Upper lobe of right lung (tissue), 1 donor: ENCODE results near the gene RPS6KL1. TPM values are rescaled to one million over a fixed set of nuclear protein-coding genes. Genes with fewer than 3 reads are reported as not detected.

Source experiments
- ATAC-seq: fragments of 200-7000 bp; cut with Tn5 transposase; one replicate; pipeline ENCODE4 v1.9.1; 2020; ENCODE audit warnings: mild to moderate bottlenecking, moderate library complexity
- DNase-seq: peaks from one replicate; pipeline ENCODE4 v3.0.0-alpha.2; 2020
- H3K27ac ChIP-seq: fragments of 200-600 bp; one replicate; pipeline ENCODE4 v1.8.0; 2022
- H3K27me3 ChIP-seq: fragments of 200-600 bp; one replicate; pipeline ENCODE4 v1.8.0; 2022; ENCODE audit warnings: mild to moderate bottlenecking
- H3K36me3 ChIP-seq: fragments of 200-600 bp; one replicate; pipeline ENCODE4 v1.8.0; 2022
- H3K4me1 ChIP-seq: fragments of 200-600 bp; one replicate; pipeline ENCODE4 v1.8.0; 2022
- H3K4me3 ChIP-seq: fragments of 200-600 bp; one replicate; pipeline ENCODE4 v1.8.0; 2022; ENCODE audit warnings: mild to moderate bottlenecking
- H3K9me3 ChIP-seq: fragments of 200-600 bp; one replicate; pipeline ENCODE4 v1.8.0; 2022
- intact Hi-C: fragments of 100-400 bp; cut with DNase I; formaldehyde crosslinking; loops from one replicate; pipeline ENCODE4 v1.11.0; 2022
- total RNA-seq: library from RNA; stranded (reverse); fragmentation: NEBNext Ultra II Directional; extraction: Animal tissue kit (Norgen Biotek cat#: 25700); gene quantifications from one replicate; pipeline ENCODE4 v1.2.1, GENCODE V29; 2021
- TF ChIP-seq, protein P1 (sequence below): fragments of 200-600 bp; IDR thresholded peaks from one replicate; pipeline ENCODE4 v1.8.0; 2022; ENCODE audit warnings: antibody characterized with exemption
- donor health status: DM: no; HTN: yes; CAD: no; lungs with severe emphysema.

The RPS6KL1 gene
- total RNA-seq, 1 donor from 2014 or later: 5.1 TPM

DNA sequence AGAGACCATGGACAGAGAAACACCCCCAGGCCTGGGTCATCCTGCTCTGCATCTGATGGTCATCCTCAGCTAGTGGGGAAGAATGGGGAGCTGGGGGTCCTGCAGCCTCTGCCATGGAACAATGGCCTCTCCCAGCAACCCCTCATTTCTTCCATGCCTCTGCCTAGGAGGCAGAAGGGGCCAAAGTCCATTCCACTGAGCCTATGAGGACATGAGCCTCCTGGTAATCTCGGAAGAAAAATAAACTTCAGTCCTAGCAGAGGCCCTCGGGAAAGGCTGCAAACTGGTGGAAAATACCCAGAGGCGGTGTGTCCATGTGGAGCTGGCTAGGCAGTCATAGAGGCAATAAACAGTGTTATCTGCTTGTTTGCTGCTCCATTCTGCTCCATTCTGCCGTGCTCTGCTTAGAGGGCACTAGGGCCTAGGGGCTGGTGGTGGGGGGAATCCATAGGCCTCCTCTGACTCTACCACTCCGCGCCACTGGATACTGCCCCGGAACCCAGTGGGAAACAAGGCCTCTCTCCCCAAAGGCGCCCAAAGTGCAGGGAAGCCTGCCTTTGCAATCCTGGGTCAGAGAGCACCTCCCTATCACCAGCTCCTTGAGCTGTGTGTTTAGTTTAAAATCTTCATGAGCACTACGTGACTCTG lies 27.9 kb upstream of the RPS6KL1 start:
- no peaks in the 10 kb centered on the region for H3K36me3 ChIP-seq
- no peak overlapping the region for H3K4me3 ChIP-seq
- intact Hi-C loops: no loop called here
- no peak for DNase-seq
- TF ChIP-seq, protein P1, sequence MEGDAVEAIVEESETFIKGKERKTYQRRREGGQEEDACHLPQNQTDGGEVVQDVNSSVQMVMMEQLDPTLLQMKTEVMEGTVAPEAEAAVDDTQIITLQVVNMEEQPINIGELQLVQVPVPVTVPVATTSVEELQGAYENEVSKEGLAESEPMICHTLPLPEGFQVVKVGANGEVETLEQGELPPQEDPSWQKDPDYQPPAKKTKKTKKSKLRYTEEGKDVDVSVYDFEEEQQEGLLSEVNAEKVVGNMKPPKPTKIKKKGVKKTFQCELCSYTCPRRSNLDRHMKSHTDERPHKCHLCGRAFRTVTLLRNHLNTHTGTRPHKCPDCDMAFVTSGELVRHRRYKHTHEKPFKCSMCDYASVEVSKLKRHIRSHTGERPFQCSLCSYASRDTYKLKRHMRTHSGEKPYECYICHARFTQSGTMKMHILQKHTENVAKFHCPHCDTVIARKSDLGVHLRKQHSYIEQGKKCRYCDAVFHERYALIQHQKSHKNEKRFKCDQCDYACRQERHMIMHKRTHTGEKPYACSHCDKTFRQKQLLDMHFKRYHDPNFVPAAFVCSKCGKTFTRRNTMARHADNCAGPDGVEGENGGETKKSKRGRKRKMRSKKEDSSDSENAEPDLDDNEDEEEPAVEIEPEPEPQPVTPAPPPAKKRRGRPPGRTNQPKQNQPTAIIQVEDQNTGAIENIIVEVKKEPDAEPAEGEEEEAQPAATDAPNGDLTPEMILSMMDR: no peak
- no peak overlapping the region for H3K27ac ChIP-seq
- H3K27me3 ChIP-seq: peaks cover 3% of the 10 kb centered on the region
- ATAC-seq: no peak
- H3K9me3 ChIP-seq: no peaks in the 10 kb centered on the region
- peaks cover 13% of the 10 kb centered on the region for H3K4me1 ChIP-seq

DNA sequence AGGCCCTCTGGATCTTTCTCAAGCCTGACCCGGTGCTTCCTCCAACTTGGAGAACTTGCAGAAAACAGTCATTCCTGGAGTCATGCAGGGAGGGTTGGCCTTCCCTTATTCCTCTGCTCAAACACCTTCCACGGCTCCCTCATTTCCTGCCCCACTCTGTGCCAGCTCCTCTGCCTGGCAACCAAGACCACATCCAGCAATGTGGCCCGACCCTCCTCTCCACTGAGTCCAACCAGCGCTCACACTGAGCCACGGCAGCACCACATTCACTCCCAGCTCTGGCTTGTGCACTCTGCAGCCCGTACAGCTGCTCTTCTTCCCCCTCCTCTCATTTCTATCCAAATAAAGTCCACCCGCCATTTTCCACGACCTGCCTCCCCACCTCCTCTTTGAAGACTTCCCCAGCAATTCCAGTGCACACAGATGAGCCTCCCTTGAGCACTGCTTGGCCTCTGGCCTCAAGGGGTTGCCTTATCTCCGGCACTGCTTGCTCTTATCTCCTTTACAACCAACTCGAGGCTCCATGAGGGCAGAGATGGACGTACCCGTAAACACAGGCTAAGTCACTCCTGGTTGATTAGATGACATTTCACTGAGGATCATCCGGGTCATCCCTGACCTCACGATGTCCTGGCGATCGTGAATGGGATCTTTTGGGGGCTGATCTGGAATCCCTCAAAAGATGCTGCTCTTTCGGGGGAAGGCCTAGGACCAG lies 27.0 kb upstream of the RPS6KL1 start:
- Histone ChIP-seq H3K4me3 (no peak overlapping the region), H3K27me3 (peaks cover 3% of the 10 kb centered on the region), H3K36me3 (no peaks in the 10 kb centered on the region), H3K27ac (no peak overlapping the region), H3K4me1 (peaks cover 9% of the 10 kb centered on the region), H3K9me3 (no peaks in the 10 kb centered on the region)
- DNase-seq (no peak), ATAC-seq (no peak)
- intact Hi-C loops: loop anchor here (10.0 kb wide), 1 partner anchor 135 kb away; no protein-coding TSS in a partner anchor
- TF ChIP-seq, protein P1: no peak

DNA sequence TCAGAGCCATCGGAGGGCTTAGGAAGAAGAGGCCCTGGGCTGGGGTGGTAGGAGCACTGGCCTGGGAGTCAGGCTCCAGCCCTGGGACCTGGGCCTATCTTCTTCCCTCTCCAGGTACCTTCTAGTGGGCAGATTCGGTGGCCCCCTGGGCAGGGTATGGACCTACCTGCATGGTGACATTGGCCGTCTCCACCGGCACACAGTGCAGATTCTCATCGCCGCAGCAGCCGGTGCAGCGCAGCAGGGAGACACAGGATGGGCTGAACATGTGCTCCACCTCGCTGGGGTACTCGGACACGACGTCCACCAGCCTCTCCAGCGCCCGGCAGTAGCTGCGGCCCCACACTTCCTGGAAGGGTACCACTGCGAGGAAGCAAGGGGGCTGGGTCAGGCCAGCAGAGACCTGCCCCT lies 26.1 kb upstream of the RPS6KL1 start:
- ATAC-seq: no peak
- Histone ChIP-seq H3K27ac (no peak overlapping the region), H3K4me3 (no peak overlapping the region), H3K4me1 (peaks cover 1% of the 10 kb centered on the region), H3K9me3 (no peaks in the 10 kb centered on the region), H3K36me3 (no peaks in the 10 kb centered on the region), H3K27me3 (peaks cover 3% of the 10 kb centered on the region)
- intact Hi-C loops: loop anchor here (10.0 kb wide), 1 partner anchor 136 kb away; no protein-coding TSS in a partner anchor
- TF ChIP-seq, protein P1: no peak
- DNase-seq: no peak

DNA sequence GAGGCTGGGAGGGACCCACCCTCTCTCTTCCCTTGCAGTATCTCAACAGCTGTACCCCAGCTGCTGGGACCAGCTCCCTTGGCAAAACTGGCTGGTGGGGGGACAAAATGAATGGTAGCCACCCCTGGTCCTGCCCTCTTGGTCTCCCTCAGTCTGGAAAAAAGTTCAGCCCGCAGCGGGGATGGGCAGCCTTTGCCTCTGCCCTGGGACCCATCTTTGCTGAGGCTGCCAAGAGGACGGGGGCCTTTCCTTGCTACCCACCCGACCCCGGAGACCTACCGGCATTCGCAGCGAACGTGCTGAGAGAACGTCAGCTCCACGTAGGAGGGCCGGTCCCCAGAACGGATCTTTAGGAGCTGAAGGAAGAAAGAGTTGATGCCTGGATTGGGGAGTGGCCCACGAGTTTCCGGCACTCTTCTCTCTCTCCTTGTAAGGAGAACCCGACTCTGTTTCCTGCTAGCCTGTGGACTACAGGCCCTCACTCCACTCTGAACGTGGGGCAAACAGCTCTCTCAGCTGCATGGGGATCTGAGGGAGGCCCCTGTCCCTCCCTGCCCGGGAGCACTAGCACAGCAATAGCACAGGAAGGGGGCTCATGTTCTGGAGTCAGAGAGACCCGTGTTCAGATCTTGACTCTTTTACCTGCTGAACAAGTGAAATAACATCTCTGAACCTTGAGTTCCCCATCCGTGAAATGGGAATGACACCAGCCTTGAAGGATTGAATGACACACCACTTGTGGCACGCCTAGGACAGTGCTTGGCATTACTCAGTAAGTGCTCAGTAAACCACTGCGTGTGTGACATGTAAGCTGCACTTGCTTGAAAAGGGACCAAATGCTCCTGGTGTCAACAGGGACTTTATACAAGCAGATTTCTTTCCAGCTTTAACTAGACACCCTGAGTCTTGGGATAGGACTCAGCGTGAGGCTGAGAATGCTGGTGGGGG lies 25.4 kb upstream of the RPS6KL1 start:
- Histone ChIP-seq H3K27ac (no peak overlapping the region), H3K4me1 (no peaks in the 10 kb centered on the region), H3K4me3 (no peak overlapping the region), H3K36me3 (no peaks in the 10 kb centered on the region), H3K9me3 (no peaks in the 10 kb centered on the region), H3K27me3 (peaks cover 3% of the 10 kb centered on the region)
- TF ChIP-seq, protein P1: no peak
- ATAC-seq (no peak), DNase-seq (no peak)
- intact Hi-C loops: loop anchor here (10.0 kb wide), 1 partner anchor 136 kb away; no protein-coding TSS in a partner anchor
